Skin of body (tissue), 2 donors: ENCODE data around the gene RPS18. TPM values are rescaled to one million over a fixed set of nuclear protein-coding genes. Genes with fewer than 3 reads are reported as not detected.
"Not testable (repeated sequence)": the region's sequence is repeated elsewhere in the genome, so short reads cannot be mapped to it uniquely, and the experiment has no call there.

Experiments
- DNase-seq: peaks from one replicate; lab custom pipeline; 2025; lab: John Stamatoyannopoulos, UW
- total RNA-seq: library from RNA; depleted of rRNA; stranded (reverse); fragments of >200 nt; gene quantifications from one replicate; pipeline ENCODE4 v1.2.3, GENCODE V29; 2014

RPS18 gene
- total RNA-seq, 1 donor from 2014 or later: 3,055 TPM

DNA sequence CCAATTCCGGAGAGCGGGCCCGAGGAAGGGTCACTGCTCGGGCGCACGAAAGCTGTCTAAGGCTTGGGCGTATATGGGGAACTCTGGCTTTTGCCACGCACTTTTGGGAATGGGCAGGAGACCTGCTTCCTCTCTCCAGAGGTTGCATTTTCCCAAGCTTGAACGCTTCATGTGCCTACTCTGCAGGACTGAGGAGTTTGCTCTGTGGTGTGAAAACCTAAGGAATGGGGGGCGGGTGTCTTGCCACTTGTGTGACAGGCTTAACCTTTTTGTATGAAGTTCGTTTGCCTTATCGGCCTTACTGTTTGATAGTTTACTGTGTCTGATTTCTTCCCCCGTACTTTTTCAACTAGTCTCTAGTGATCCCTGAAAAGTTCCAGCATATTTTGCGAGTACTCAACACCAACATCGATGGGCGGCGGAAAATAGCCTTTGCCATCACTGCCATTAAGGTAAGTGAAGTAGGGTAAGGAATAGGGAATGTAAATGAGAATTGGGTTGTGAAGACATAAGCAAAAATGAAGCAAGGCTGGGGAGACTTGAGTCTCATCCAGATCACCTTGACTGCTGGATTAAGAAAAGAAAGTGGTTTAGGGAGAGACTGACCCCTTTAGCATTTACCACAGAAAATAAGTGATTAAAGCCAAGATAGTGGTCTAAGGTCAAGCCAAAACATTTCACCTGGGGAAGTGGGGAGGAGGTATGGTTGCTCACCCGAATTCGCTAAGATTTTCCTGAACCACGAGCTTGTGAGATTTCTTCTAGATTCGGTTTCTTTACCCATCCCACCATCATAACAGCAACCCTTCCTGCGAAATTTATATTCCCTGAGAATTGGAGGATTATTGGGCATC, 627 bp downstream of the RPS18 start:
- peak; percentile 65 for DNase-seq

DNA sequence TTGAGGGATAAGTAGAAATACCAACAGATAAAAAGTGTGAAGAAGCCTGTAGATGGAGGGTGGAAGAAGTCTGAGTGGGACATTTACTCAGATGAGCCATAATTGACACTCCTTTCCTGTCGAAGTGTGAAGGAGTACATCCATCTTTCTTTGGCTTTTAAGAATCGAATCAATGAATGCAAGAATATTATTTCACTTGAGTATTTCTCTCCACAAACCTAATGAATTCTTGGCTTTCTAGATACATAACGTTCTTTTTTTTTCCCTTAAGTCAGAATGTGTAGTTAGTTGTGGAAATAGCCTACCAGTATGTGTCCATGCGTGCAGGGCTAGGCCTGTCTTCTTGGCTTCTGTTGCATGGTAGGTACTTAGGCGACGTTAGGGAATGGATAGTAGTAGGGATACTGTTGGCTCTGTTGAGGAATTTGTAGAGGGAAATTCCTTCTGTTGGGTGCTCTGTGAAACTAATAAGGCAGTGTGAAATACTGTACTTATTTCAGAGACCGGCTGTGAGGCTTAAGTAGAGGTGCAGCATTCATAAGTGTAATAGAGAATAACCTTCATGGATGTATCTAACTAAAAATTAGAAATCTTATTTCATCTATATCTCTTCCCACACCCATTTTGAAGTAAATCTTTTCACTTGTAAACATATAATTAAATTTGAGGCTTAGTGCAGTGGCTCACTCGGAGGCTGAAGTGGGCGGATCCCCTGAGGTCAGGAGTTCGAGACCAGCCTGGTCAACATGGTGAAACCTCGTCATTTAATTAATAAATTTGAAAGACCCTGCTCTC, 1.5 kb downstream of the RPS18 start:
- no peak for DNase-seq

DNA sequence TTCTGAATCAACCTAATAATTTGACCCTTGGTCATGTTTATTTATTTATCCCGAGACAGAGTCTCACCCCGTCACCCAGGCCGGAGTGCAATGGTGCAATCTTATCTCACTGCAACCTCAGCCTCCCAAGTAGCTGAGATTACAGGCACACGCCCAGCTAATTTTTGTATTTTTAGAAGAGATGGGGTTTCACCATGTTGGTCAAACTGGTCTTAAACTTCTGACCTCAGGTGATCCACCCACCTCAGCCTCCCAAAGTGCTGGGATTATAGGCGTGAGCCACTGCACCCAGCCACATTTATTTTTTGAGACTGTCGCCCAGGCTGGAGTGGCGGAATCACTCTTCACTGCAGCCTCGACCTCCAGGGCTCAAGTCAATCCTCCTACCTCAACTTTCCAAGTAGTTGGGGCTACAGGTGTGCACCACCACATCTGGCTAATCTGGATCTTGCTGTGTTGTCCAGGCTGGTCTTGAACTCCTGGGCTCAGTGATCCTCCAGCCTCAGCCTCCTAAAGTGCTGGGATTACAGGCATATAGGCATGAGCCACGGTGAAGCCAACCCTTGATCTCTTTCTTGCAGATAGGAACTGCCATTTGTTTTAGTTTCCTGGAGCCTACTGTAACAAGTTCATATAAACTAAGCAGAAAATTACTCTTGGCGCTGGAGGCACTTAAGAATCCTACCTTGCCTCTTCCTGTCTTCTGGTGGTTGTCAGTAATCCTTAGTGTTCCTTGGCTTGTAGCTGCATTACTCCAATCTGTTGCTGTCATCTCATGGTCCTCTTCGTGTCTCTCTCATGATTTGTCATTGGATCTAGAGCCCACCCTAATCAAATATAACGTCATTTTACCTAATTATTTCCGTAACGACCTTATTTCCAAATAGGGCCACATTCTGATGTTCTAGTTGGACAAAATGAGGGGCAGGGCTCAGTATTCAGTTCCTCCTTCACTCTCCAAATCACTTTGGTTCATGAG, 2.3 kb downstream of the RPS18 start:
- no peak for DNase-seq

DNA sequence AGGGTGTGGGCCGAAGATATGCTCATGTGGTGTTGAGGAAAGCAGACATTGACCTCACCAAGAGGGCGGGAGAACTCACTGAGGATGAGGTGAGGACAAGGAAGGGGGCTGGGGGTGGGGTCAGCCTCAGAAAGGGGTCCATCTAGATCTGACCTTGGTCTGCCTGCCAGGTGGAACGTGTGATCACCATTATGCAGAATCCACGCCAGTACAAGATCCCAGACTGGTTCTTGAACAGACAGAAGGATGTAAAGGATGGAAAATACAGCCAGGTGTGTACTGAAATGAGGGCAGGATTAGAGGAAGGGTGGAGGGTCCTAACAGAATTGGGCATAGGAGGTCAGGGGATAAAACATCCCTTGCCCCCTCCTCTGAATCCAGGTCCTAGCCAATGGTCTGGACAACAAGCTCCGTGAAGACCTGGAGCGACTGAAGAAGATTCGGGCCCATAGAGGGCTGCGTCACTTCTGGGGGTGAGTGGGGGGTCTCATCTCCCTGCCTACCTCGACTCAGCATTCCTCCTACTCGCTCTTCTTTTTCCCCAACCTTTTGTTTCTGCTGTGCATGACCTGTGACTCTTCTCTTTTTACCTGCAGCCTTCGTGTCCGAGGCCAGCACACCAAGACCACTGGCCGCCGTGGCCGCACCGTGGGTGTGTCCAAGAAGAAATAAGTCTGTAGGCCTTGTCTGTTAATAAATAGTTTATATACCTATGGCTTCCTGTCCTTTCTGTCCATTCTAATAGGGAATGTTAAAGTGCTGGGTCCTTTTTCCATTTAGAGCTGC, 4.1 kb downstream of the RPS18 start:
- DNase-seq: not testable (repeated sequence)

DNA sequence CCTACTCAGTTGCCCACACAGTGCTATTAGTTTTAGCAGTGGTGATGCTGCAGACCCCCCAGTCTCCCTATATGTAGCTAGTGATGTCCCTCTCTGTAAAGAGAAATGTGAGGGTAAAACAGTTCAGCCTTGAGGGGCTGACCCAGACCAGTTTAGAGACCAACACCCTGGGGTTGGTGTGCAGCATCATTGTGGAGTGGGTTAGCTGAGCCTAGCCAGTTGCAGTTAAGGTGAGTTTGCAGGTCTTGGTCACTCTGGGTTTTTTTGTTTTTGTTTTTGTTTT, 4.6 kb downstream of the RPS18 start:
- DNase-seq: no peak

DNA sequence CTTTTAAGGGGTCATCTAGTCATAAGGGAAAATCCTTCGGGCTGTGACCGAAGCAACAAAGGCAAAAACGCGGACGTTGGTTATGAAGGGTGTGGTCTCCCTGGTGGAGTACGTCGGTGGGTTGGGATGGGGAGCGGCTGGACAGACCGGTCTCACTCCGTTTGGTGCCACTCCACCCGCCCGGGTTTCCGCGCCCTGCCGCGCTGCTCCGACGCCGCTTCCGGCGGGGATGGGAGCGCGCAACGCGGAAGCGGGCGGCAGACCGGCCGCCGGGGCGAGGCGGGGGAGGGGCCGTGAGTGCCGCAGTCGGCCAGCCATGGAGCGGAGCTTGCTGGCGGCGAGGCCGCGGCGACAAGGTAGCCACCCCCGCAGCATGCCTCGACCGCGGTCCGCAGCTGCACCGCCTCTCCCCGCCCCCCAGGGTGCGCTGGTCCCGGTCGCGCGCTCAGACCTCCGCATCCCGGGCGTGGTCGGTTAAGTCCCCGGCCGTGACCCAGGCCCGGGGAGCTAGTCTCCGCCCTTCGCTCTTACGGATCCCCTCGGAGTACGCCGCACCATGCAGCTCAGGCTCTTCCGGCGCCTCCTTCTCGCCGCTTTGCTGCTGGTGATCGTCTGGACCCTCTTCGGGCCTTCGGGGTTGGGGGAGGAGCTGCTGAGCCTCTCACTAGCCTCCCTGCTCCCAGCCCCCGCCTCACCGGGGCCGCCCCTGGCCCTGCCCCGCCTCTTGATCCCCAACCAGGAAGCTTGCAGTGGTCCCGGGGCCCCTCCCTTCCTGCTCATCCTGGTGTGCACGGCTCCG, 5.2 kb downstream of the RPS18 start, which contains the start of gene B3GALT4:
Gene B3GALT4, plus strand, starts transcription at position 260 of the 799 bp plus-strand sequence. Its CDS starts 297 bp downstream, at position 557.
- peak; percentile 71 for DNase-seq

DNA sequence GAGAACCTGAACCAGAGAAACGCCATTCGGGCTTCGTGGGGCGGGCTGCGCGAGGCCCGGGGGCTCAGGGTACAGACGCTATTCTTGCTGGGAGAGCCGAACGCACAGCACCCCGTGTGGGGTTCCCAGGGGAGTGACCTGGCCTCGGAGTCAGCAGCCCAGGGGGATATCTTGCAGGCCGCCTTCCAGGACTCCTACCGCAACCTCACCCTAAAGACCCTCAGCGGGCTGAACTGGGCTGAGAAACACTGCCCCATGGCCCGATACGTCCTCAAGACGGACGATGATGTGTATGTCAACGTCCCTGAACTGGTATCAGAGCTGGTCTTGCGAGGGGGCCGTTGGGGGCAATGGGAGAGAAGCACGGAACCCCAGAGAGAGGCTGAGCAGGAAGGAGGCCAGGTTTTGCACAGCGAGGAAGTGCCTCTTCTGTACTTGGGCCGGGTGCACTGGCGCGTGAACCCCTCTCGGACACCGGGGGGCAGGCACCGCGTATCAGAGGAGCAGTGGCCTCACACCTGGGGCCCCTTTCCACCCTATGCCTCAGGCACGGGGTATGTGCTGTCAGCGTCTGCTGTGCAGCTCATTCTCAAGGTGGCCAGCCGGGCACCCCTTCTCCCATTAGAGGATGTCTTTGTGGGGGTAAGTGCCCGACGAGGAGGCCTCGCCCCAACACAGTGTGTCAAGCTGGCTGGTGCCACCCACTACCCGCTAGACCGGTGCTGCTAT, 6.0 kb downstream of the RPS18 start:
- no peak for DNase-seq

DNA sequence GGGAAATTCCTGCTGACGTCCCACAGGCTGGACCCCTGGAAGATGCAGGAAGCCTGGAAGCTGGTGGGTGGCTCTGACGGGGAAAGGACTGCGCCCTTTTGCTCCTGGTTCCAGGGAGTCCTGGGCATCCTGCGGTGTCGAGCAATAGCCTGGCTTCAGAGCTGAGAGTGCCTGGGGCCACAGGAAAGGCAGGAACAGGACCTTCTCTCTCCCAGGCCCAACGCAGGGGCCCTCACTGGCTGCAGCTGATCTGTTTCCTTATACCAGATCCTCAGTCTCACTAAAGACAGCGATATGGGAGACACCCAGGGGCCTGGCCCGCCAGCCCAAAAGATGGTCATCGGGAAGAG, 6.5 kb downstream of the RPS18 start:
- DNase-seq: no peak

DNA sequence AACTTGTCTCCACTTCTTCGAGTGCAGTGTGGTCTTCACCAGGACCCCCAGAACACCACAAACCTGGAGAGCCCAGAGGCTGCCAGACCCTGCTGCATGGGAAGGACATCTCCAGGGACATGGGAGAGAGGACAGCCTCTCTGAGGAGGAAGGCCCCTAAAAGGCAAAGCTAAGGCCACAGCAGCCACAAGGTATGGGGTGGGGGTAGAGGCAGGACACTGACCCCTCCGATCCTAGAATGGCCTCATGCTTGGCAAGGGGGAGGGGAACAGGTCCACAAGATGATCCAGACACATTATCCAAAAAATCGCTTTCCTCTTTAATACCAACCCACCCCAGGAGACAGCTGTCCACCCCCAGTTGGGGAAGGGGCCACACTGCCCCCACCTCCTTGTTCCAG, 6.9 kb downstream of the RPS18 start:
- DNase-seq: no peak

DNA sequence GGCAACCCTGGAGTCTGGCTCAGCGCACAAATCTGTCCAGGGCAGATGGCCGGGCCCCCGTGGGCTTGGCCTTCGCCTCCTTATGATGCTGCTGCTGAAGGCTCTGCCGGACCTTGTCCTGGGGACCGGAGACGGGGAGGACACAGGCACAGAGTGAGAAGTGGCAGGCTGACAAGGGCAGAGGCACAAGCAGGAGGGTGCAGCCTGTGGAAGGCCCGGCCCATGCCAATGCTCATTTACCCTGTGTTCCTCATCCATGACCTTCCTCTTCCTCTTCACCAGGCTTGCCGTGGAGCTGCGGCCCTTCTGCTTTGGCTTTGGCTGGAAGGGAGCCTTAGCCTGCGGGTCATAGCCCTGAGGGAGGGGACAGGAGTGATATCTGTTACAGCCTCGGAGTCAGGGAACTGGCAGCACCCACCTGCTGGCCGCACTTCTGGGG, 7.4 kb downstream of the RPS18 start:
- DNase-seq: no peak

DNA sequence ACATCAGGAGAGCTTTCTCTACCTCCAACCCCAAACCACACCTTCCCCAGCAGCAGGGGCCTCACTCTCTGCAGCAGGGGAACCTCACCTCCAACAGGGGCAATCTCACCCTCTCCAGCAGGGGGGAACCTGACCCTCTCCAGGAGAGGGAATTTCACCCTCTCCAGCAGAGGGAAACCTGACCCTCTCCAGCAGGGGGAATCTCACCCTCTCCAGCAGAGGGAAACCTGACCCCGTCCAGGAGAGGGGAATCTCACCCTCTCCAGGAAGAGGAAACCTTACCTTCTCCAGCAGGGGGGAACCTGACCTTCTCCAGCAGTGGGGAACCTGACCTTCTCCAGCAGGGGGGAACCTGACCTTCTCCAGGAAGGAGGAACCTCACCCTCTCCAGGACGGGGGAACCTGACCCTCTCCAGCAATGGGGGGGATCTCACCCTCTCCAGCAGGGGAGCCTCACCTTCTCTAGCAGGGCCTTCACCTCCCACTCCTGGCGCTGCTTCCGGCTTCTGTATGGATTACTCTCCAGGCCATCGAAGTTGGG, 8.2 kb downstream of the RPS18 start:
- no peak for DNase-seq

DNA sequence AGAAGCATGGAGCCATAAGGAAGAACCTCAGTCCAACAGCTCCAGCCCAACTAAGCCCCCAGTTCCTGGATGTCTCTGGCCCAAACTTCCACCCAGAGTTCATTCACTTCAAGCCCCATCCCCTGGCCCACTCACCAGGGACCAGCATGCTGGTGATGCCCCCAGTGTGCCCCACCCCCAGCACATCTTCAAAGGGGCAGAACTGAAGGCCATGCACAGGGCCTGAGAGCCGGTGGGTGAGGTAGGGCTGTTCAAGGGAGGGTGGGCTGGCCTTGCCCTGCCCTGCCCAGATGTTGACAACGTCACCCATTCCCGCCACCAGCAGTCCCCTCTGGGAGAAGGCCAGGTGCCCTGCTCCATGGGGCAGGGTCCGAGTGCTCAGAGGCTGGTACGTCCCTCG, 8.7 kb downstream of the RPS18 start:
- no peak for DNase-seq

DNA sequence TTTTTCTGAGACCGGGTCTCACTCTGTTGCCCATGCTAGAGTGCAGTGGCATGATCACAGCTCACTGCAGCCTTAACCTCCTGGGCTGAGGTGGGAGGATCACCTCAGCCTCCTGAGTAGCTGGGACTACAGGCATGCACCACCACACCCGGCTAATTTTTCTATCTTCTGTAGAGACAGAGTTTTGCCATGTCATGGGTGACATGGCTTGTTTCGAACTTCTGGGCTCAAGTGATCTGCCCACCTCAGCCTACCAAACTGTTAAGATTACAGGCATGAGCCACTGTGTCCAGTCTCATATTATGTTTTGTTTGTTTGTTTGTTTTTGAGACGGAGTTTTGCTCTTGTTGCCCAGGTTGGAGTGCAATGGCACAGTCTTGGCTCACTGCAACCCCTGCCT, 13.3 kb downstream of the RPS18 start:
- not testable (repeated sequence) for DNase-seq

DNA sequence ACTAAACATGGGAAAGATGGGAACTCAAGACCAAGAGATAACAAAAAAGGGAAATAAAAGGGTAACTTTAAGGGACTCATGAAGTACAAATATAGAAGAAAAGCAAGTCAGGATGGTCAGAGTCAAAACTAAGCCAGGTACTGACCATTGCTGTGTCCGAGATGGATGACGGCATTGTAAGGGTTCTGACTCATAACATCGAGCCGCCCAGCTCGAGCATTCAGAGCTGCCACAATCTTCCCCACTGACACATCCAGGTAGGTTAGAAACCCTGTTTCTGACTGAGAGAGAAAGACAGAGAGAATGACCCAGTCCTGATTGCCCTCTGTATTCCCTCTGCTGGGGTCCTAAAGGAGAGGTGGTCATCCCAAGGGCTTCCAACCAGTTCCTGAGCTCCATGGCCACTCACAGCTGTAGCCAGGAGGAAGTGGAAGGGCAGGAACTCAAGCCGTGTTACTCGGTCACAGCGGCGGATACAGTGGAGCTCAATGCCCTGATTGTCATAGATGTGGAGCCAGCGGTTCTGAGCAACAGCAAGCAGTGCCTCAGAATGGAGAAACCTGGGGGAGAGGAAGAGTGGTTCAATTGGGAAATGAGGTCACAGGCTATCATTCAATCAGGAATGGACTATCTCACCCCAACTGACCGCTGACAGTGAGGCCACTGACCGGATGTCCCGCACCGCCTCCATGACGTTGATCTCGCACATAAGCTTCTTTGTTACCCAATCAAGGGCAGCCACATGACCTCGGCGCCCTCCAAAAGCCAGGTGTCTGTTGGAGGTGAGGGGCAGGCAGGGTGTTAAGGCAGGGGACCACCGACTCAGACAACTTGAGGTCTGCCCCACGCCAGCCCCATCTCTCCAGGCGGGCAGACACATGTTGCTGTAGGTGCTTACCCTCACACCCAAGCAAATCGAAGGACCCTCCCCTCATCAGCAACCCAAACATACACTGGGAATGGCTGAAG, 15.4 kb downstream of the RPS18 start:
- DNase-seq: no peak

DNA sequence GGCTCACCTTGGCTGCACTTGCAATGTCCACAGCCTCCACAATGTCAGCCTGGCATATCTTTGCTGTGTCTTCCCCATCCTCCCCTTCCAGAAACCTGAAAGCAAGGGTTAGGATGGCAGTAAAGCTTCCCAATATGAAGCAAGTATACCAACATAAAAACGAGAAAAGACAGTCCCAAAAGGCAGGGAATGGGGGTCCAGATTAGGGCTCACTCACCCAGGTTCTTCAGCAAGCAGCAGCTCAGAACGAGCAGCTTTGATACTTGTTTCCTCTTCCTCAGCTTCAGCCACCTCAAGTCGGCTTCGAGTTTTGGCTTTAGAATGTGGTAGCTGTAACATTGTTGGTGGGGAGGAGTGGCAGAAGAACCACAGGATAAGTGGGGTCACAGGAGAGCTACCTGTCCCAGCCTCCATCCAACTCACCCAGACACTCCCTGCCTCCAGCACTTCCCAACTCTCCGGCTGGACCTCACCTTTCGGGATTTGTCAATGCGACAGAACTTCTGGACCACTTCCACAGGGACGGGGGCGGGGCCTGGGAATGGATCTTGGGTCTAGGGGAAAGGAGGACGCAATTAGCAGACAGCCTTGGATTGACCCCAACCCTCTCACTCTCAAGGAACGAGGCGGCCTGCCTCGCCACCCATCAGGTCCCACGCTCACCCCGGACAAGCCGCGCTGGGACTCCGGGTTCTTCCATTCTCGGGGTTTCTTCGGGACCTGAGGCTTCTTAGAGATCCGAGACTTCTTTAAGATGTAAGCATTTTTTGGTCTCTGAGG, 16.5 kb downstream of the RPS18 start:
- DNase-seq: no peak

DNA sequence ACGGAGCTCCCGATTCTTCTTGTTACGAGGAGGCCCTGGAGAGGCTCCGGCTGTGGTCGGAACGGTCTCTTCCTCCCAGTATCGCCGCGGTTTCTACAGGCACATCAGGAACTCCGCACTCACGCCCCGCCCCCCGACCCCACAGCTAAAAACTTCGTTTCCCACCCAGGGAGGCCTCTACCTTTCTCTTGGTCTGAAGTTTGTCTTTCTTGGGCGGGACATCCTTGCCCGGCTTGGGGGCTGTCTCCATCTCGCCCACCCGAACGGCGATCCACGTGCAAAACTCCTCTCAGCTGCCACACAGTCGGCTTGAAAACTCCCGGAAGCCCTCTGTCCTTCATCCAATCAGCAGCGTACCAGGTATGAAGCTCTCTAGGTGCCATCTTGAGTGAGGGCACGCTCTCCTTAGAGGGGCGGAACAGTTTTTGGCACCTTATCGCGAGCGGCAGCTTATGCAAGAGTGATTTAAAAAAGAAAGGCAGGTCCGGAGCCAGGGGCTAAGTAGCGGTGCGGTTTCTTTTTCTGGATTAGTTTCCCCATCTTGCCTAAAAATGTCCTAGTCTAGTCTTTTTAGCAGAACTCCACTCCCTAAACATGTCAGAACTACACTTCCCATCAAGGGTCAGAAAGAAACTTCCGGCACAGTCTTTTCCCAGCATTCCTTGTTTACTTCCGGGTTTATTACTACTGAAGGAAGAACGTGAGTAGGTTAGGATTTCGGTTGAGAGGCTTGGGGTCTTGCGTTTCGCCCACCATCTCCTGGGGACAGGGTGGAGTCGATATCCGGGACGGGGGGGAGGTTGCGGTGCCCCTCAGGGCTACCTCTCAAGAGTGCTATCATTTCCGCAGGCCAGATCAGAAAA, 17.3 kb downstream of the RPS18 start, which contains the start of the genes PFDN6 and WDR46:
Gene PFDN6, plus strand, starts transcription at position 681 of the 863 bp plus-strand sequence. CDS start 256 bp downstream, outside the sequence.
Gene WDR46, minus strand, starts transcription at position 319 of the 863 bp plus-strand sequence. Its CDS starts 69 bp downstream, at position 250.
- DNase-seq: peak; percentile 98
